Skeletal muscle satellite cell (primary cell): ENCODE data around the gene TXLNA.
"Not testable (repeated sequence)": the region's sequence is repeated elsewhere in the genome, so short reads cannot be mapped to it uniquely, and the experiment has no call there.

Source experiments
- H3K27me3 ChIP-seq: 2 replicates; pipeline ENCODE4 v1.7.0; 2013; ENCODE audit warnings: low read length; ENCODE audit not compliant: control insufficient read depth, insufficient read depth
- H3K36me3 ChIP-seq: 2 replicates; pipeline ENCODE4 v1.7.0; 2013; ENCODE audit warnings: mild to moderate bottlenecking, control low read depth, low read length; ENCODE audit not compliant: insufficient read depth
- H3K4me1 ChIP-seq: 2 replicates; pipeline ENCODE4 v1.7.0; 2013; ENCODE audit warnings: low read length; ENCODE audit not compliant: control insufficient read depth, insufficient read depth
- H3K4me2 ChIP-seq: 2 replicates; pipeline ENCODE4 v1.7.0; 2013; ENCODE audit warnings: mild to moderate bottlenecking, low read length
- H3K4me3 ChIP-seq: 2 replicates; pipeline ENCODE4 v1.7.0; 2013; ENCODE audit warnings: low read length
- H3K9ac ChIP-seq: 2 replicates; pipeline ENCODE4 v1.7.0; 2013; ENCODE audit warnings: mild to moderate bottlenecking, low read depth, low read length, moderate library complexity
- H3K9me3 ChIP-seq: replicated peaks from 2 replicates; pipeline ENCODE4 v1.7.0; 2013; ENCODE audit warnings: mild to moderate bottlenecking, control low read depth, low read length

TXLNA gene

GRCh38 chr1:32163405-32163804 is 16.1 kb upstream of the TXLNA start:
- H3K4me2 ChIP-seq: no peak overlapping the region

GRCh38 chr1:32165633-32166032 is 13.8 kb upstream of the TXLNA start:
- not testable (repeated sequence) for H3K4me1 ChIP-seq, H3K4me2 ChIP-seq, H3K27me3 ChIP-seq, H3K4me3 ChIP-seq, H3K9ac ChIP-seq, H3K9me3 ChIP-seq
- H3K36me3 ChIP-seq: peaks cover 66% of the 10 kb centered on the region

More at GRCh38 chr1:32163405-32163804, 16.1 kb upstream of the TXLNA start:
- H3K4me1 ChIP-seq: no peaks in the 10 kb centered on the region
- H3K9ac ChIP-seq: no peak overlapping the region
- no peaks in the 10 kb centered on the region for H3K27me3 ChIP-seq
- peaks cover 68% of the 10 kb centered on the region for H3K36me3 ChIP-seq
- H3K9me3 ChIP-seq: no peaks in the 10 kb centered on the region
- H3K4me3 ChIP-seq: no peak overlapping the region

DNA sequence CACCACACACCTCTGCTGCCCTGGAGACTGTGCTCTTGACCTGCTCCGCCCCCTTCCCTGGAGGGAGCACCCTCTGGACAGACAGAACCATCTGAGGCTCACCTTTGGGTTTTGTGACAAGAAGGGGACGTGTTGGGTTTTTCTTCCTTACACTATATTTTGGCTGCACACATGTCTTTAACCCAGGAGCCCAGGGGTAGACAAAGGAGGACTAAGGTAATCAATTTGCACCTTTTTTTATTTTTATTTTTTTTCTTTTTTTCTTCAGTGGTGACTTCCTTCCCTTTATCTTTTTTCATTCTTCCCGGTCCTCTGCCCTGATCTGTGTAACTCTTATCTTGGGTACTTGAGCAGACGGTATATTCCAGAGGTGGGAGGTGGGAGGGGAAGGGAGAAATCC is 8.5 kb upstream of the TXLNA start:
- Histone ChIP-seq H3K4me3 (no peak overlapping the region), H3K9me3 (no peaks in the 10 kb centered on the region), H3K4me2 (no peak overlapping the region), H3K9ac (no peak overlapping the region), H3K27me3 (no peaks in the 10 kb centered on the region), H3K36me3 (peaks cover 73% of the 10 kb centered on the region), H3K4me1 (peaks cover 7% of the 10 kb centered on the region)

DNA sequence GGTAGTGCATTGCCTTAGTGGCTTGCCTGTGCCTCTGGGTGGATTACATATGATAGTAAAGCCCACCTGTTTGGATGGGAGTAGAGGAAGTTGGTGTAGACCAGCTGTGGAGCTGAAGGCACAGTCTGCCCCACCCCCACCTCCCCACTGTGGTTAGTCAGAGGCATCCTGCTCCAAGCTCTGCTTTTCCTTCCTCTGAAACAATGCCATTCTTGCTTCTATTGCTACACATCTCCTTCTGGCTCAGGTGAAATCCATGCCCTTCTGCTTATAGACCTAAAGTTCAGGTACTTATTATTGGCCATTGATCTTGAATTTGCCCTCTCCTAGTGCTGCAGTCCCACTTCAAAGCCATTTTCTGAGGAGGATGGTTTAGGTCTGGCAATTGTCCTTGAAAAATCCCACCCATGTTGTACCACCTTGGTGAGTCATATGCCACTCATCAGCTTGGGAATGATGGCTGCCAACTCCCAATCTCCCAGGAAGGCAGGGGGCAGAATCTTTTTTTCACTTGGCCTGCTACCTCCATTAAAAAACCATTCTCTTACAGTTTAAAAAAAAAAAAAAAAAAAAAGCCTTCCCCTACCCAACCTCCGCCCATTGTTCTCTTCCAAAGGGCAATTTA is 6.7 kb upstream of the TXLNA start:
- Histone ChIP-seq H3K4me3 (no peak overlapping the region), H3K4me1 (peaks cover 7% of the 10 kb centered on the region), H3K9ac (no peak overlapping the region), H3K36me3 (peaks cover 60% of the 10 kb centered on the region), H3K9me3 (no peaks in the 10 kb centered on the region), H3K4me2 (peak overlapping the region; percentile 21), H3K27me3 (no peaks in the 10 kb centered on the region)

DNA sequence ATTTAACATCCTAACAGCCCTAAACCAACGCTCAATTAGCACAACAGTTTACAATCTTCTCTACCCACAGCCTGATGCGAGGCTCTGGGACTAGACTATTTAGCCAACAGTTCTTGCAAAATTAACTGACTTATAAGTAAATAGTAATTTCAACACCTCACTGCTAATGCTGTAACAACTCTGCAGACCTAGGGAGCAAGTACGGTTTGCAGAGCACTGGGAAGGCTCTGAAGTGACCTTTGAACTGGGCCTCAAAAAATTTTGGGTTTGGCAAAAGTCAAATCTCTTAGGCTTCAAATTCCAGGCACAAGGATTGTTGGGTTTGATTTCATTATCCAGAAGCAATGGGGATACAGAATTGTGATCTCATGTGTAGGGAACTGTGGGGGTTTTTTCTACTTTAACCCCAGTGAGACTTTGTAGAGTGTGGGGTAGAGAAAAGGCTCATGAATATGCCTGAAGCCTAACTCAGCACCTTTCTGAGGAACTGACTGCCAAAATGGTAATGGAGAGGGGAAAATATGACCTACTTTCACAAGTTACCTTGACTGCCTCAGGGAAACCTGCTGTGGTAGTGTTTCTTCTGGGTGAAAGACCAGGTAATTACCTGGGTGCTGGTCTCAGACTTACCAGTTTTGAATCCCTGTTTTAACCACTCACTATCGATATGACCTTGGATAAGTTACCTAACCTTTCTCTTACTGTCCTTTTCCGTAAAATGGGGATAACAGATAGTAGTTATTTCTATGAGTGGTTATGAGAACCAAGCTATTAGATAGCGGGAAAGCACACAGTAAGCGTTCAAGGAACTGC is 889 bp upstream of the TXLNA start:
- no peaks in the 10 kb centered on the region for H3K9me3 ChIP-seq
- H3K4me2 ChIP-seq: peak overlapping the region; percentile 88
- H3K4me1 ChIP-seq: peaks cover 21% of the 10 kb centered on the region
- no peaks in the 10 kb centered on the region for H3K27me3 ChIP-seq
- peaks cover 20% of the 10 kb centered on the region for H3K36me3 ChIP-seq
- H3K9ac ChIP-seq: peak overlapping the region; percentile 96
- peak overlapping the region; percentile 76 for H3K4me3 ChIP-seq

- Histone ChIP-seq H3K4me1 (peaks cover 21% of the 10 kb centered on the region), H3K9ac (peak overlapping the region; percentile 96), H3K4me2 (peak overlapping the region; percentile 88), H3K27me3 (no peaks in the 10 kb centered on the region), H3K9me3 (no peaks in the 10 kb centered on the region), H3K36me3 (peaks cover 18% of the 10 kb centered on the region), H3K4me3 (peak overlapping the region; percentile 76)
Measured at GRCh38 chr1:32179193-32179442, 357 bp upstream of the TXLNA start.

DNA sequence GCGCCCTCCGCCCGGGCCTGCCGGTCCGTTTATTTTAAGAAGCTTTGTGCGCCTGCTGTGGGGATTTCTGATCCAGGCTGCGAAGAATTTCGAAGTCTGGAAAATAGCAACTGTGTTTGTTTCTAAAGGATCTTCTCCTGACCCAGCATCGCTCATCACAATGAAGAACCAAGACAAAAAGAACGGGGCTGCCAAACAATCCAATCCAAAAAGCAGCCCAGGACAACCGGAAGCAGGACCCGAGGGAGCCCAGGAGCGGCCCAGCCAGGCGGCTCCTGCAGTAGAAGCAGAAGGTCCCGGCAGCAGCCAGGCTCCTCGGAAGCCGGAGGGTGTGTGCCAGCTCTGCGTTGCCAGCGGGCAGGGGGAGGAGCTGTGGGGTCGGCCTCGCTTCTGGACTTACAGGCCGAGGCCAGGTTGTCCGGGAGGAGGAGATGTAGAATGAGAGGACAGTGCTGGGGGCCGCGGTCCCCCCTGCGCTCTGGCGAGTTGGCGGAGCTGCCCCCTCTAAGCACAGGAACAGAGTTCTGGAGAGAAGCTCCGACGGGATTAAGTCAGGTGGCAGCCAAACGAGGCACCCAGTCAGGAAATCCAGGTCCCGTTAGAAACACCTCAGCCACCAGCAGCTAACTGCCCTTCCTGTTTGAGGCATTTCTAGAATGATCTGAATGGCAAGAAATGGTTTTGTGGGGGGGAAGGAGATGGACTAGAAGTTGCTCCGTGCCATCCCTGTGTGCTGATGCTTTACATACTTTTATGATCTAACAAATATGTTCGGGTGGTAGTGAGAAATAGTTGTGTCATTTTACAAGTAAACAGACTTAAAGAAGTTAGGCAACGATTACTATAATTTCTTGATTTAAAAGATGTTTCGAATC is 948 bp downstream of the TXLNA start:
- H3K27me3 ChIP-seq: no peaks in the 10 kb centered on the region
- H3K4me1 ChIP-seq: peaks cover 28% of the 10 kb centered on the region
- H3K36me3 ChIP-seq: peaks cover 24% of the 10 kb centered on the region
- H3K4me2 ChIP-seq: peak overlapping the region; percentile 88
- H3K4me3 ChIP-seq: peak overlapping the region; percentile 76
- H3K9me3 ChIP-seq: no peaks in the 10 kb centered on the region
- H3K9ac ChIP-seq: peak overlapping the region; percentile 96

- Histone ChIP-seq H3K9me3 (no peaks in the 10 kb centered on the region), H3K4me1 (peaks cover 28% of the 10 kb centered on the region), H3K4me2 (peak overlapping the region; percentile 88), H3K27me3 (no peaks in the 10 kb centered on the region), H3K9ac (peak overlapping the region; percentile 96), H3K4me3 (peak overlapping the region; percentile 76), H3K36me3 (peaks cover 28% of the 10 kb centered on the region)
Measured at GRCh38 chr1:32181065-32181464, 1.6 kb downstream of the TXLNA start.

GRCh38 chr1:32181563-32181962 is 2.1 kb downstream of the TXLNA start:
- Histone ChIP-seq H3K9ac (peak overlapping the region; percentile 96), H3K36me3 (peaks cover 33% of the 10 kb centered on the region), H3K27me3 (no peaks in the 10 kb centered on the region), H3K9me3 (no peaks in the 10 kb centered on the region), H3K4me3 (peak overlapping the region; percentile 76), H3K4me2 (peak overlapping the region; percentile 88), H3K4me1 (peaks cover 28% of the 10 kb centered on the region)

GRCh38 chr1:32182060-32182459 is 2.6 kb downstream of the TXLNA start:
- Histone ChIP-seq H3K4me1 (peaks cover 28% of the 10 kb centered on the region), H3K4me3 (peak overlapping the region; percentile 76)

GRCh38 chr1:32184650-32185049 is 5.2 kb downstream of the TXLNA start:
- Histone ChIP-seq H3K4me1 (peaks cover 21% of the 10 kb centered on the region), H3K9me3 (no peaks in the 10 kb centered on the region), H3K9ac (no peak overlapping the region), H3K4me3 (no peak overlapping the region), H3K27me3 (no peaks in the 10 kb centered on the region), H3K4me2 (peak overlapping the region; percentile 9), H3K36me3 (peaks cover 63% of the 10 kb centered on the region)

More at GRCh38 chr1:32182060-32182459, 2.6 kb downstream of the TXLNA start:
- H3K9me3 ChIP-seq: no peaks in the 10 kb centered on the region
- H3K9ac ChIP-seq: peak overlapping the region; percentile 96
- no peaks in the 10 kb centered on the region for H3K27me3 ChIP-seq
- peak overlapping the region; percentile 88 for H3K4me2 ChIP-seq
- peaks cover 38% of the 10 kb centered on the region for H3K36me3 ChIP-seq
